Hepatocyte (in vitro differentiated cells): Measurements from ENCODE around the gene DHRS2.
"Not testable (repeated sequence)": the region's sequence is repeated elsewhere in the genome, so short reads cannot be mapped to it uniquely, and the experiment has no call there.

ENCODE experiments used
- CTCF ChIP-seq: fragments of 200-600 bp; sonication (generic); IDR thresholded peaks from 2 replicates; pipeline ENCODE4 v1.5.1; 2016; ENCODE audit warnings: antibody characterized with exemption, mild to moderate bottlenecking; ENCODE audit not compliant: poor library complexity
- EZH2 ChIP-seq: fragments of 200-600 bp; sonication (generic); IDR thresholded peaks from 2 replicates; pipeline ENCODE4 v1.6.1; 2016; ENCODE audit warnings: antibody characterized with exemption, mild to moderate bottlenecking, borderline replicate concordance
- EZH2phosphoT487 ChIP-seq: fragments of 200-600 bp; sonication (generic); IDR thresholded peaks from one replicate; pipeline ENCODE4 v1.6.1; 2018; ENCODE audit warnings: antibody characterized with exemption, mild to moderate bottlenecking, low read depth, moderate library complexity; ENCODE audit not compliant: unreplicated experiment, severe bottlenecking

GRCh38 chr14:23634698-23635412, 1.3 kb upstream of the DHRS2 start:
- TF ChIP-seq CTCF, EZH2phosphoT487, EZH2: not testable (repeated sequence)
